Stimulated activated naive CD8-positive, alpha-beta T cell treated with anti-CD3 and anti-CD28 coated beads, Interleukin-15, Interleukin-2, amounts not matched to agents 100 U/mL and 50 U/mL, for 24 hours (primary cell): ENCODE results near the gene STON2.
A peak's percentile ranks its signal among the peaks of the same experiment; 100 is the strongest.
"Not testable (repeated sequence)": the region's sequence is repeated elsewhere in the genome, so short reads cannot be mapped to it uniquely, and the experiment has no call there.

Source experiments
- ATAC-seq: fragments of 150-1000 bp; cut with Tn5 transposase; one replicate; pipeline ENCODE4 v1.10.0; 2021
- DNase-seq: peaks from one replicate; pipeline ENCODE4 v3.0.0; 2021

Gene STON2

GRCh38 chr14:81400202-81400678, at the start of gene STON2:
Gene STON2 (minus strand): TSS chr14:81400324. CDS start chr14:81398382, 1,942 bp downstream.
- ATAC-seq (peak; percentile 60), DNase-seq (peak; percentile 22)

GRCh38 chr14:81449576-81449975, 49.5 kb upstream of the STON2 start:
- ATAC-seq = no peak
- no peak for DNase-seq

GRCh38 chr14:81449114-81449513, 49.0 kb upstream of the STON2 start:
- ATAC-seq (no peak), DNase-seq (no peak)

GRCh38 chr14:81447021-81447764, 47.1 kb upstream of the STON2 start:
- no peak for ATAC-seq
- DNase-seq = no peak

- no peak for DNase-seq
- no peak for ATAC-seq
These were observed 46.3 kb upstream of the STON2 start for GRCh38 chr14:81446279-81447007.

- ATAC-seq = no peak
- no peak for DNase-seq
These were observed 41.6 kb upstream of the STON2 start for GRCh38 chr14:81441626-81442134.

GRCh38 chr14:81440041-81440440, 39.9 kb upstream of the STON2 start:
- no peak for DNase-seq
- no peak for ATAC-seq

- no peak for DNase-seq
- ATAC-seq = no peak
These were observed 37.1 kb upstream of the STON2 start for GRCh38 chr14:81437244-81437643.

GRCh38 chr14:81436296-81437138, 36.4 kb upstream of the STON2 start:
- DNase-seq (peak; percentile 65), ATAC-seq (peak; percentile 89)

GRCh38 chr14:81435391-81436295, 35.5 kb upstream of the STON2 start:
- ATAC-seq (peak; percentile 26), DNase-seq (peak; percentile 12)

GRCh38 chr14:81435048-81435390, 34.9 kb upstream of the STON2 start:
- no peak for DNase-seq
- no peak for ATAC-seq

GRCh38 chr14:81434230-81434629, 34.1 kb upstream of the STON2 start:
- DNase-seq (no peak), ATAC-seq (no peak)

GRCh38 chr14:81433378-81433777, 33.3 kb upstream of the STON2 start:
- ATAC-seq = no peak
- no peak for DNase-seq

- ATAC-seq (no peak), DNase-seq (no peak)
These were observed 32.1 kb upstream of the STON2 start for GRCh38 chr14:81432219-81432661.

GRCh38 chr14:81430235-81430634, 30.1 kb upstream of the STON2 start:
- DNase-seq = no peak
- ATAC-seq = no peak

GRCh38 chr14:81429749-81430148, 29.6 kb upstream of the STON2 start:
- ATAC-seq, DNase-seq: not testable (repeated sequence)

GRCh38 chr14:81429028-81429427, 28.9 kb upstream of the STON2 start:
- ATAC-seq (peak; percentile 60), DNase-seq (no peak)

- DNase-seq = no peak
- ATAC-seq = no peak
These were observed 27.4 kb upstream of the STON2 start for GRCh38 chr14:81427348-81428058.

GRCh38 chr14:81423504-81423903, 23.4 kb upstream of the STON2 start:
- no peak for ATAC-seq
- DNase-seq = no peak

GRCh38 chr14:81418057-81418790, 18.1 kb upstream of the STON2 start:
- no peak for ATAC-seq

More at GRCh38 chr14:81418057-81418790, 18.1 kb upstream of the STON2 start:
- no peak for DNase-seq
